ENCODE results near the gene ZNFX1.
"Not testable (repeated sequence)": the region's sequence is repeated elsewhere in the genome, so short reads cannot be mapped to it uniquely, and the experiment has no call there.

Gene ZNFX1

GRCh38 chr20:49216991-49217578, 60.8 kb downstream of the ZNFX1 start:
- DNase-seq, result peak in 55 of 56 donors; percentile 46 to 97 (median 80)

GRCh38 chr20:49215232-49215631, 62.6 kb downstream of the ZNFX1 start:
- DNase-seq, result no peak

GRCh38 chr20:49214571-49214970, 63.3 kb downstream of the ZNFX1 start:
- no peak for DNase-seq

GRCh38 chr20:49210757-49211110, 67.1 kb downstream of the ZNFX1 start:
- no peak for DNase-seq

- DNase-seq, result no peak
Observed at GRCh38 chr20:49210101-49210756, 67.6 kb downstream of the ZNFX1 start.

- no peak for DNase-seq
Observed at GRCh38 chr20:49207076-49207475, 70.8 kb downstream of the ZNFX1 start.

- DNase-seq, result no peak
Observed at GRCh38 chr20:49203746-49204145, 74.1 kb downstream of the ZNFX1 start.

GRCh38 chr20:49203011-49203410, 74.8 kb downstream of the ZNFX1 start:
- no peak for DNase-seq

- no peak for DNase-seq
Observed at GRCh38 chr20:49199729-49200293, 78.0 kb downstream of the ZNFX1 start.

GRCh38 chr20:49192944-49193518, 84.8 kb downstream of the ZNFX1 start:
- DNase-seq, result not testable (repeated sequence)
